ENCODE results near the gene RBMS1. TPM values are rescaled to one million over a fixed set of nuclear protein-coding genes. Genes with fewer than 3 reads are reported as not detected.

The RBMS1 gene
- total RNA-seq, 1 donor from 2014 or later: 75.3 TPM

GRCh38 chr2:160261732-160262131, 231.9 kb downstream of the RBMS1 start:
- intact Hi-C loops (cut with DNase I): no loop called here
- no peak for DNase-seq (ENCODE audit: low spot score)

- intact Hi-C loops (cut with DNase I): no loop called here
- no peak for DNase-seq (ENCODE audit: low spot score)
Observed at GRCh38 chr2:160258492-160258805, 235.2 kb downstream of the RBMS1 start.

DNA sequence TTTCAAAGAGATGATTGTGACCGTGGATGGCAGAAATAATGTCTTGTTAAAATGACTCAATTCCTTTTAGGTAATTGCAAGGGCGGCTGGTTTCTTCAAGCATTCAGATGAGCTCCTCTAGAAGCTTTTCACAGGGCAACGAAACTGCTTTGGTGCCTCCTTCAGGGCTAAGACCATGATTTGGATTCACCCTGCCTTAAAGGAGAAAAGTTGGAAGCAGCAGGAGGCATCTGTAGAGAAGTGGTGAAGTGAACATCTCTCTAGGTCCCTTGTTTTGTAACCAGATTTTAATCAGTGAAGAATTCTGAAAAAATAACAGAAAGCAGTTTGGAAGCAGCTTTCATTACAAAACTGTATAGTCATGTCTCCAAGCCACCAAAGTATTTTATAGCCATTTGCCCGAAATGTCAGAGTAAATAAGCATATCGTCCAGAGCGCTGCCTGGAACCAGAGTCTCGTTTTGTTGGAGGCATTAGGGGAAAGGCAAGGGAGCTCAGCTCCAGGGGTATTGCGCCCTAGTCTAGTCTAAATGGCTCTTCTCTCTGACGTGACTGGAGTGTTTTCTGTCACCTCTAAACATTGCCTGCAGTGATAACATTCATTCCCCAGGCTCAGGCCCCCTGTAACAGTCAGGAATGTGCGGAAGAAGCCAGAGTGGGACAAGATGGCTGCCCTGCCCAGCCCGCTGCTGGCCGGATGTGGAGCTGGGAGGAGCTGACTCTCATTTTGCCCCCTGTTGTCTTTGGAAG, 235.7 kb downstream of the RBMS1 start:
- no peak for DNase-seq (ENCODE audit: low spot score)
- intact Hi-C loops (cut with DNase I): no loop called here

DNA sequence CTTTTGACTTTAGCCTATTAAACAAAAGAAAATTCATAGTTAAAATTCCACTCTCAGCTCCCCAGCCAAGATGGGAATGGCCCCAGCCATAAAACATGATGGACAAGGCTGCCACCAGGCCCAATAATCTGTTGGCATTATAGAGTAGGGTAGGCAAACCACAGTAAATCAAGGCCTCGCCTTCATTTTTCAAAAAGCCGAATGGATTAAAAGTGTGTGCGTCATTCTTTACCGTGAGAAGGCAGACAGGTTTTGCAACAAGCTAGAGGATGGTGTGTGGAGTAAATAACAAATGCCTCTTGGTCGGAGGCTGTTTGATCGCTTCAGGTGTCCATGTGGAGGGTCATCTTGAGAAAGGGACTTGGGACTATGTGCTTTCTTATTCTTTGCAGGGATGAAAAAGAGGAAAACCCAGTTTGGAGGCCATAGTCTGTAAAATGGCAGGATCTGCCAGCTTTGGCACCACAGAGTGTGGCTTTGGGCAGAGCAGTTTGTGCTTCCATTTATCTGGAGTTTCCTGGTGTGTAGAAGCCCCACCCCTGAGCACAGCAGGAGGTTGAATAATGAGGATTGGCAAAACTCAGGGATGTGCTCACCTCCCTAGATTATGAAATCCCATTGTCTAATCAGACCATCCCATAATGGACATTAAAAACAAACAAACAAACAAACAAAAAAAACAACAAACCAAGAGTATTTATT, 236.4 kb downstream of the RBMS1 start:
- no peak for DNase-seq (ENCODE audit: low spot score)
- intact Hi-C loops (cut with DNase I): no loop called here

DNA sequence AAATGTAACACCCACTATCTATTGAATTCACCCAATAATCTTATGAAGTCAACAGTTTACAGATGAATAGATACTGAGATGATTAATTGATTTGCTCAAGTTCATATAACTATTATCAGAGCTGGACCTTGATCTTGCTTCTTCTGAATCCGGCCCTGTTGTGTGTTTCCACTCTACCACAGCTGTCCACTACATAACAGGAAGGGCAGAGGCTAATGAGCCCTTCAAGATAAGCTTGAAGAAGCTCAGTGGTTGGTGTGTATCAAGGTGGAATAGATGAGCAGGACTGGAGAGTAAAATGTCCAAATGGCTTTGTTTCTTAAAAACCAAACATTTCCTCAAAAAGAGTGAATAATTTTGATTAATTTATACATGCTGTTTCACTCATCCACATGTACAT, 237.1 kb downstream of the RBMS1 start:
- intact Hi-C loops (cut with DNase I): no loop called here
- no peak for DNase-seq (ENCODE audit: low spot score)

- DNase-seq (ENCODE audit: low spot score): no peak
- intact Hi-C loops (cut with DNase I): no loop called here
Observed at GRCh38 chr2:160255408-160255807, 238.2 kb downstream of the RBMS1 start.

- no peak for DNase-seq (ENCODE audit: low spot score)
- intact Hi-C loops (cut with DNase I): loop anchor here (5.0 kb wide), 1 partner anchor 738 kb away; no protein-coding TSS in a partner anchor
Observed at GRCh38 chr2:160254189-160254762, 239.3 kb downstream of the RBMS1 start.

DNA sequence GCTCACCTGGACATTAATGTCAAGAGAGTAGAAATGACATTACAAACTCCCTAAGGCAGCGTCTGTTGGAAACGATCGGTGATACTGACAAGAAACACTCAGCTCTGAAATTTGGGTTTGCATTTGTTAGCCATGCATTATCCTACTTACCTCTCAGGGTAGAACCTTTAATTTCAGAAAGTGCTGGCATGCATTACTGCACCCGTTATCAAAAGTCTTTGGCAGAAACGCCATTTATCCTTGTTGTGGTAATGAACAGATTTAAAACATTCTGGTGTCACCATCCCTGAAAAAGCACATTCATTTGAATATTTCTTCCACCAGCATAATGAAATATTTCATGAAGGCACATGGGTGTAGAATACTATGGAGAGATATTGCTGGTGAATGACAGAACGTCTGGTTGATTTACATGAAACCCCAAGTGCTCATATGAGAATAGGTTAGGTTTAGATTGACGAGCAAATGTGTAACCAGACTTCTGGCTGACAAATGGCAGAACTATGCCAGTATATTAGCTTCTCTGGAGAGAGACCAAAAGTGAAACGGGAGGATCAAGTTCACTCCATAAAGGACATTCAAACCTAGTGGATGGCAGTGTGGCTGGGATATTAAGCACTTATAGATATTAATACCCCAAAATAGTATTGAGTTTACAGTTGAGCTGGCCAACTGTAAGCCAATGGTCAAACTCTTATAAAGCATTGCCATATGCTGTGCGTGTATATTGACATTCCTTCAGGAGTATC, 240.0 kb downstream of the RBMS1 start:
- intact Hi-C loops (cut with DNase I): loop anchor here (5.0 kb wide), 1 partner anchor 739 kb away; no protein-coding TSS in a partner anchor
- DNase-seq (ENCODE audit: low spot score): no peak

DNA sequence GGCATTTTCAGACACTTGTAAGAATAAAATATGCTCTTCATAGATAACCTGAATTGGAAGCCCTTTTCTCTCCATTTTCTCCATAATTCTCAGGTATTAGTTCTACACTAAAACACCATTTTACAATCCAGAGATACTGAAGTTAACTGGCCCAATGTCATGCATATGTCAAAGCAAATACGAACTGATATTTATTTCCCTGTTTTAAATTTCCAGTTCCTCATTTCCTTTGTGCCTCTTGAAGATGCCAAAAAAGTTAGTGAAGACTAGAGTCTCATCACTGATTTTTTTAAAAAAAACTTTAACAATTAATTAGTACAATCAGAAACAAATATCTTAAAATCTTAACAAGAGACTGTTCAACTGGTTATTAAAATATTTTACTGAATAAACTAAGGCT, 240.7 kb downstream of the RBMS1 start:
- no peak for DNase-seq (ENCODE audit: low spot score)
- intact Hi-C loops (cut with DNase I): loop anchor here (5.0 kb wide), 1 partner anchor 739 kb away; no protein-coding TSS in a partner anchor

DNA sequence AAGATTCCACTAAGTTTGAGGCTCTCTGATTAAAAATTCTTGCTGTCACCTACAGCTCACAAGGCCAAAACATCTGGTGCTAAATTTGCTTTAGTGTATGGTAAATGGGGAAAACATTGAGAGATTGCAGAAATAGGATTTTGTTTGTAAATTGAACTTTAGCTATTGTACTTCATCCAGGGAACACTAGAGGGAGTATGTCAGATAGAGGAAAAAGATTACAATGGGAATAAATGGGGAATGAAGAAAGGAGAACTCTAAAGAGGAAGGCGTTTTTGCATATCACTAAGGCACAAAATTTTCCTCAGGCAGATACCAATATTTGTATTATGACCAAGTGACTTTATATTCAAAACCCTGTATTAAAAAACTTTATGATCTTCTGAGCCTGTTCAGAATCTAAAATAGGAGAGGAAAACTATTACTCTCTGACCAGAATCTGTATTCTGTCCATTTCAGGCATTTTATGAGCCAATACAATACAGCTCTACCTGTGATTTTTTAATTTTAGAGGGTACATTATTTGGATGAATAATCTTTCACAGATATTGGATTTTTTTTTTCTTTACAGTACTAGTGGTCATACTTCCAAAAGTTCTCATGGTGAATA, 241.2 kb downstream of the RBMS1 start:
- intact Hi-C loops (cut with DNase I): loop anchor here (5.0 kb wide), 1 partner anchor 740 kb away; no protein-coding TSS in a partner anchor
- DNase-seq (ENCODE audit: low spot score): no peak

DNA sequence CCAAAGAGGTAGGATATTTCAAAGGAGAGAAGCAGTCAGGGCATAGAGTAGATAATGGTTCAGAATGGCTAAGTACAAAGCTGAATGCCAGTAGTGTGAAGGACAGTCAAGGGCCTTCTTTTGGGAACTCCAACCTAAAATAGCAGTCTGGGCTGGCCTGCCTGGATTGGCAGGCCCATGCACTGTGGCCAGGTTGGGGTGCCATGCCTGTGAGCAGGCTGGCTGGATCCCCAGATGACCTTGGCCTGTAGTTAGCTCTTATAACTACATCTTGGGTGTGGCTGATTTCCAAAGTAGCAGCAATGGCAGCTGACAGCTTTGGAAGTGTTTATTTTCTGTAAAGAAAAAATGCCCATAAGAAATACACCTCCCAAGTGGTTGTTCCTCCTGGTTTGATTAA, 242.0 kb downstream of the RBMS1 start:
- DNase-seq (ENCODE audit: low spot score): no peak
- intact Hi-C loops (cut with DNase I): loop anchor here (5.0 kb wide), 1 partner anchor 741 kb away; no protein-coding TSS in a partner anchor

- DNase-seq (ENCODE audit: low spot score): no peak
- intact Hi-C loops (cut with DNase I): loop anchor here (5.0 kb wide), 1 partner anchor 742 kb away; no protein-coding TSS in a partner anchor
Observed at GRCh38 chr2:160249876-160250275, 243.7 kb downstream of the RBMS1 start.

- DNase-seq (ENCODE audit: low spot score): no peak
- intact Hi-C loops (cut with DNase I): no loop called here
Observed at GRCh38 chr2:160247296-160248035, 246.1 kb downstream of the RBMS1 start.

GRCh38 chr2:160246356-160246755, 247.3 kb downstream of the RBMS1 start:
- no peak for DNase-seq (ENCODE audit: low spot score)
- intact Hi-C loops (cut with DNase I): no loop called here

- DNase-seq (ENCODE audit: low spot score): no peak
- intact Hi-C loops (cut with DNase I): no loop called here
Observed at GRCh38 chr2:160245614-160246155, 247.9 kb downstream of the RBMS1 start.

- DNase-seq (ENCODE audit: low spot score): no peak
- intact Hi-C loops (cut with DNase I): no loop called here
Observed at GRCh38 chr2:160242893-160243564, 250.6 kb downstream of the RBMS1 start.

- no peak for DNase-seq (ENCODE audit: low spot score)
Observed at GRCh38 chr2:160241251-160242137, 252.1 kb downstream of the RBMS1 start.

More at GRCh38 chr2:160241251-160242137, 252.1 kb downstream of the RBMS1 start:
- intact Hi-C loops (cut with DNase I): no loop called here
